A549 (cell line): ENCODE data around the gene PTGES2. TPM values are rescaled to one million over a fixed set of nuclear protein-coding genes. Genes with fewer than 3 reads are reported as not detected.

Experiments used
- ATAC-seq, 2 experiments: fragments of 200-7000 bp in 1 of 2; fragments of >200 bp in 1 of 2; cut with Nextera tagmentation in 1 of 2; cut with Tn5 transposase in 1 of 2; 3 replicates each; pipeline versions ENCODE4 v1.8.0 to v1.9.1; 2018 to 2020; ENCODE audit warnings: mild to moderate bottlenecking in 1 of 2, moderate library complexity in 1 of 2
- CTCF ChIA-PET: fragments of 300-600 bp; sonication (Branson Sonifier 250); formaldehyde crosslinking; extraction: SDS; loops from one replicate; lab custom pipeline; 2021; ENCODE audit warnings: antibody characterized with exemption, inconsistent platforms; lab: Yijun Ruan, JAX
- POLR2A ChIA-PET: fragments of 350-600 bp; formaldehyde crosslinking; extraction: SDS; loops from one replicate; lab custom pipeline; 2021; ENCODE audit warnings: antibody characterized with exemption, inconsistent platforms; lab: Yijun Ruan, JAX
- DNase-seq, 2 experiments: peaks; one replicate each; pipeline versions ENCODE4 v3.0.0 to v3.0.0-alpha.2; 2011 to 2016; ENCODE audit warnings: low read depth in 1 of 2, low spot score in 1 of 2
- FAIRE-seq: peaks from 2 replicates; lab custom pipeline; 2011; peaks lifted over from hg19 to GRCh38; lab: Jason Lieb, UNC
- H3K27ac ChIP-seq, 2 experiments: fragments of >200 bp; sonication (Bioruptor Twin); formaldehyde crosslinking; 3 replicates each; pipeline ENCODE4 v1.5.1; 2016 to 2017
- H3K4me1 ChIP-seq: fragments of >200 bp; sonication (Bioruptor Twin); formaldehyde crosslinking; 3 replicates; pipeline ENCODE4 v1.6.1; 2016
- H3K4me2 ChIP-seq: fragments of >200 bp; sonication (Bioruptor Twin); formaldehyde crosslinking; 3 replicates; pipeline ENCODE4 v1.6.1; 2016
- H3K4me3 ChIP-seq: fragments of >200 bp; sonication (Bioruptor Twin); formaldehyde crosslinking; 3 replicates; pipeline ENCODE4 v1.5.1; 2016
- H3K9me3 ChIP-seq: fragments of >200 bp; sonication (Bioruptor Twin); formaldehyde crosslinking; 3 replicates; pipeline ENCODE4 v1.6.1; 2016
- ATOH8 ChIP-seq: fragments of 250-450 bp; sonication (Bioruptor Pico); IDR thresholded peaks from 2 replicates; pipeline ENCODE4 v1.5.0; 2020; ENCODE audit warnings: low read depth, mild to moderate bottlenecking, moderate library complexity
- BCL3 ChIP-seq: fragments of >200 bp; sonication (Bioruptor Twin); formaldehyde crosslinking; IDR thresholded peaks from 3 replicates; pipeline ENCODE4 v1.6.1; 2016
- CBX2 ChIP-seq: fragments of 200-600 bp; sonication (generic); IDR thresholded peaks from 2 replicates; pipeline ENCODE4 v1.6.1; 2016; ENCODE audit warnings: low read depth, mild to moderate bottlenecking, borderline replicate concordance
- CBX8 ChIP-seq: fragments of 200-600 bp; sonication (generic); IDR thresholded peaks from 2 replicates; pipeline ENCODE4 v1.6.1; 2016
- CEBPB ChIP-seq, 2 experiments: fragments of >200 bp in 1 of 2; sonication (Bioruptor Twin) in 1 of 2; formaldehyde crosslinking in 1 of 2; IDR thresholded peaks; 2 replicates each; pipeline ENCODE4 v1.6.1; 2012 to 2016
- CHD2 ChIP-seq: fragments of 150-350 bp; IDR thresholded peaks from 2 replicates; pipeline ENCODE4 v1.6.1; 2014; ENCODE audit warnings: low read length; ENCODE audit not compliant: partially characterized antibody
- CHD4 ChIP-seq: fragments of 200-600 bp; sonication (generic); IDR thresholded peaks from 2 replicates; pipeline ENCODE4 v1.6.1; 2016; ENCODE audit warnings: antibody characterized with exemption, mild to moderate bottlenecking, borderline replicate concordance
- CTCF ChIP-seq: fragments of >200 bp; sonication (Bioruptor Twin); formaldehyde crosslinking; IDR thresholded peaks from 3 replicates; pipeline ENCODE4 v1.5.1; 2016
- EHMT2 ChIP-seq: fragments of 200-600 bp; sonication (generic); IDR thresholded peaks from 2 replicates; pipeline ENCODE4 v1.6.1; 2016; ENCODE audit warnings: antibody characterized with exemption, low read depth, mild to moderate bottlenecking, moderate library complexity
- FOSL2 ChIP-seq, 2 experiments: fragments of 450-650 bp in 1 of 2; fragments of >200 bp in 1 of 2; sonication (Bioruptor Twin) in 1 of 2; formaldehyde crosslinking; IDR thresholded peaks; 2 replicates each; pipeline versions ENCODE4 v1.5.0 to v1.6.1; 2016 to 2020; ENCODE audit warnings: mild to moderate bottlenecking in 1 of 2, moderate library complexity in 1 of 2
- FOXS1 ChIP-seq: fragments of 250-450 bp; sonication (Bioruptor Pico); IDR thresholded peaks from 2 replicates; pipeline ENCODE4 v1.5.0; 2020; ENCODE audit warnings: mild to moderate bottlenecking, moderate library complexity
- GATA3 ChIP-seq: IDR thresholded peaks from 2 replicates; pipeline ENCODE4 v1.6.1; 2012; ENCODE audit warnings: borderline replicate concordance
- HDAC2 ChIP-seq: fragments of 200-600 bp; sonication (generic); IDR thresholded peaks from 2 replicates; pipeline ENCODE4 v1.6.1; 2016
- HEYL ChIP-seq: fragments of 250-450 bp; sonication (Bioruptor Pico); IDR thresholded peaks from 2 replicates; pipeline ENCODE4 v1.8.0; 2021; ENCODE audit warnings: mild to moderate bottlenecking, moderate library complexity
- HMGXB4 ChIP-seq: fragments of 250-450 bp; sonication (Bioruptor Pico); IDR thresholded peaks from 2 replicates; pipeline ENCODE4 v1.5.0; 2021; ENCODE audit warnings: mild to moderate bottlenecking, moderate library complexity, borderline replicate concordance
- HOXB13 ChIP-seq: fragments of 250-450 bp; sonication (Bioruptor Pico); IDR thresholded peaks from 2 replicates; pipeline ENCODE4 v1.5.0; 2020; ENCODE audit warnings: low read depth, mild to moderate bottlenecking, moderate library complexity
- KDM1A ChIP-seq: fragments of 200-600 bp; sonication (generic); IDR thresholded peaks from 2 replicates; pipeline ENCODE4 v1.6.1; 2016; ENCODE audit warnings: low read depth, mild to moderate bottlenecking
- MAFK ChIP-seq: fragments of 450-650 bp; IDR thresholded peaks from 2 replicates; pipeline ENCODE4 v1.6.1; 2014; ENCODE audit not compliant: partially characterized antibody
- POLR2AphosphoS2 ChIP-seq: conservative IDR thresholded peaks from 2 replicates; pipeline ENCODE4 v1.6.1; 2012; ENCODE audit warnings: low read length, improper control_type of control experiment, inconsistent platforms
- REST ChIP-seq: fragments of 200-600 bp; sonication (generic); IDR thresholded peaks from 2 replicates; pipeline ENCODE4 v1.6.1; 2016; ENCODE audit warnings: antibody characterized with exemption, mild to moderate bottlenecking, moderate library complexity
- RFX5 ChIP-seq: fragments of 450-650 bp; IDR thresholded peaks from 2 replicates; pipeline ENCODE4 v1.7.1; 2014; ENCODE audit warnings: antibody characterized with exemption, mild to moderate bottlenecking, moderate library complexity
- ZC3H11A ChIP-seq: fragments of 450-650 bp; IDR thresholded peaks from 2 replicates; pipeline ENCODE4 v1.6.1; 2014; ENCODE audit warnings: antibody characterized with exemption, mild to moderate bottlenecking
- ZFP36 ChIP-seq: fragments of 450-650 bp; IDR thresholded peaks from 2 replicates; pipeline ENCODE4 v1.6.1; 2014; ENCODE audit warnings: borderline replicate concordance; ENCODE audit not compliant: partially characterized antibody
- ZSCAN20 ChIP-seq: fragments of 250-450 bp; sonication (Bioruptor Pico); IDR thresholded peaks from 2 replicates; pipeline ENCODE4 v1.8.0; 2022; ENCODE audit warnings: mild to moderate bottlenecking, moderate library complexity
- WGBS: methylation state at CpG from one replicate; pipeline ENCODE4 v1.1.6; 2017; ENCODE audit errors: missing lambda C conversion rate; 5-methylcytosine and 5-hydroxymethylcytosine counted together
- polyA plus RNA-seq, 4 experiments: library from polyadenylated mRNA; depleted of rRNA in 3 of 4; stranded (reverse); fragments of >200 nt; fragmentation: RNase III in 1 of 4; extraction: RNeasy Plus Mini Kit Qiagen cat#74134 plus additional on column Dnase treatment in 1 of 4; gene quantifications; 2 replicates in 3 of 4; 3 replicates in 1 of 4; pipeline ENCODE4 v1.2.3, GENCODE V29; 2011 to 2017

The PTGES2 gene
- polyA plus RNA-seq, 2 of the 4 experiments (the other 2 are of a cell fraction), result 94.1 to 94.5 TPM

- no peak for TF ChIP-seq CTCF
- no peak for TF ChIP-seq FOXS1 (CRISPR knock-in tag)
- TF ChIP-seq CHD4, result no peak
- TF ChIP-seq BCL3, result no peak
- no peak for TF ChIP-seq ATOH8 (CRISPR knock-in tag)
- TF ChIP-seq REST, result no peak
- TF ChIP-seq ZC3H11A, result no peak
- no peak for TF ChIP-seq RFX5
- no peak for TF ChIP-seq POLR2AphosphoS2
- TF ChIP-seq FOSL2 (IDR thresholded peaks at IDR 0.05), result no peak
- no peak for TF ChIP-seq FOSL2 (CRISPR knock-in tag; IDR thresholded peaks at IDR 0.05)
- TF ChIP-seq HDAC2, result no peak
- TF ChIP-seq HMGXB4 (CRISPR knock-in tag), result no peak
- H3K4me1 ChIP-seq, result no peaks in the 10 kb centered on the region
- WGBS, result 79% methylated on average over 20 of the region's 20 CpGs
Observed at GRCh38 chr9:128109050-128109709, 18.3 kb downstream of the PTGES2 start.

DNA sequence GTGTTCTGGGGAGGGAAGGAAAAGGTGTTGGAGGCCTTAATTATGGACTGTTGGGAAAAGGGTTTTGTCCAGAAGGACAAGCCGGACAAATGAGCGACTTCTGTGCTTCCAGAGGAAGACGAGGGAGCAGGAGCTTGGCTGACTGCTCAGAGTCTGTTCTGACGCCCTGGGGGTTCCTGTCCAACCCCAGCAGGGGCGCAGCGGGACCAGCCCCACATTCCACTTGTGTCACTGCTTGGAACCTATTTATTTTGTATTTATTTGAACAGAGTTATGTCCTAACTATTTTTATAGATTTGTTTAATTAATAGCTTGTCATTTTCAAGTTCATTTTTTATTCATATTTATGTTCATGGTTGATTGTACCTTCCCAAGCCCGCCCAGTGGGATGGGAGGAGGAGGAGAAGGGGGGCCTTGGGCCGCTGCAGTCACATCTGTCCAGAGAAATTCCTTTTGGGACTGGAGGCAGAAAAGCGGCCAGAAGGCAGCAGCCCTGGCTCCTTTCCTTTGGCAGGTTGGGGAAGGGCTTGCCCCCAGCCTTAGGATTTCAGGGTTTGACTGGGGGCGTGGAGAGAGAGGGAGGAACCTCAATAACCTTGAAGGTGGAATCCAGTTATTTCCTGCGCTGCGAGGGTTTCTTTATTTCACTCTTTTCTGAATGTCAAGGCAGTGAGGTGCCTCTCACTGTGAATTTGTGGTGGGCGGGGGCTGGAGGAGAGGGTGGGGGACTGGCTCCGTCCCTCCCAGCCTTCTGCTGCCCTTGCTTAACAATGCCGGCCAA lies 19.1 kb downstream of the PTGES2 start:
- Histone ChIP-seq H3K4me1 (no peaks in the 10 kb centered on the region), H3K27ac (no peak overlapping the region), H3K4me3 (no peak overlapping the region), H3K4me2 (no peak overlapping the region), H3K9me3 (no peaks in the 10 kb centered on the region)
- POLR2A ChIA-PET, result no interaction called here
- CTCF ChIA-PET, result interaction anchor here (0.8 to 19.6 kb wide), 5 partner anchors 7 to 165 kb away, joined by 3 to 290 read pairs (median 8); partner anchors contain the start of gene PTGES2
- ATAC-seq (no peak), DNase-seq (no peak), FAIRE-seq (no peak)
- 88% methylated on average over 15 of the region's 15 CpGs for WGBS
- TF ChIP-seq ZSCAN20, result no peak
- TF ChIP-seq ZFP36, result no peak
- no peak for TF ChIP-seq CBX8
- no peak for TF ChIP-seq CEBPB (IDR thresholded peaks at IDR 0.05)
- TF ChIP-seq HOXB13 (CRISPR knock-in tag), result no peak
- TF ChIP-seq CHD2, result no peak
- TF ChIP-seq EHMT2, result no peak
- no peak for TF ChIP-seq FOSL2 (IDR thresholded peaks at IDR 0.05)
- TF ChIP-seq FOSL2 (CRISPR knock-in tag; IDR thresholded peaks at IDR 0.05), result no peak
- TF ChIP-seq KDM1A, result no peak
- no peak for TF ChIP-seq BCL3
- TF ChIP-seq HEYL (CRISPR knock-in tag), result no peak
- TF ChIP-seq MAFK, result no peak
- no peak for TF ChIP-seq GATA3
- TF ChIP-seq CBX2, result no peak

More at GRCh38 chr9:128109050-128109709, 18.3 kb downstream of the PTGES2 start:
- DNase-seq (no peak), FAIRE-seq (no peak), ATAC-seq (no peak)
- Histone ChIP-seq H3K27ac (no peak overlapping the region), H3K4me3 (no peak overlapping the region), H3K9me3 (no peaks in the 10 kb centered on the region), H3K4me2 (no peak overlapping the region)
- CTCF ChIA-PET, result interaction anchor here (0.8 to 19.6 kb wide), 8 partner anchors 6 to 177 kb away, joined by 3 to 290 read pairs (median 3); partner anchors contain the start of gene PTGES2
- POLR2A ChIA-PET, result no interaction called here
